HG03175 (cell line): Measurements from ENCODE around the gene IRX2.

Experiments used
- ATAC-seq: cut with Tn5 transposase; IDR thresholded peaks from one replicate; pipeline ENCODE4 v1.9.1; 2021; ENCODE audit warnings: mild to moderate bottlenecking, moderate library complexity; ENCODE audit not compliant: unreplicated experiment

The IRX2 gene

DNA sequence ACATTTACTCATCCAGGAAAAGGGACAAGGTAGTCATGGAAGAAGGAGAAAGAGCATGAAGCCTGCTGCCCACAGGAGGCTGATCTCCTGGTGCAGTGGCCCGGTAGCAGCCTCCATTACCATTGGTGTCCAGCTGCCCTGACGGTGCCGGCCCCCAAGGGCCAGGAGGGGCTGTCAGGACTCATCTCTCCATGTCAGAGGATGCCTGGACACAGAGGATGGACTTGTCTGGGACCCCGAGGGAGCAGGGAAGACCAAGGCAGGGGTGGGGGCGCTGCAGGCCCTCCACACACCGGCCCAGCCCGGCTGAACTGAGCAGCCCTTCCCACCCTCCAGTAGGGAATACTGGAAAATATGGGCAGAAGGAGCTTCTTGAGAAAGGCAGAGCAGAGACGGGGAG is 52.2 kb downstream of the IRX2 start:
- ATAC-seq: no peak

DNA sequence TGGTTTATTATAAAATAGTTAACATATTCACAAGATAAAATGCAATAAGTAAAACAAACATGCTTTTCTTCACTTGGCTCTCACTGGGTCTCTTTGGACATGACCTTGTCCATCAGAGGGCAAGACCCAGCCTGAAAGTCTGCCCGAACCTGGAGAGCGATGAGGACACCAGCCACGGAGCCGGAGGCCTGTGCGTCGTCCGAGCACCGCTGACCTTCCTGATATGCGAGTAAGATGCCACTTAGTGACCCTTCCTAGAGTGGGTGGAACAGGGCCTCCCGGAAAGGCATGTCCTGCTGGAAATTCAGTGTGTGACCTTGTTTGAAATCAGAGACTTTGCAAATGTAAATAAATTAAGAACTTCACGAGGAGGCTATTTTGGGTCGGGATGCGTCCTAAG is 52.9 kb downstream of the IRX2 start:
- no peak for ATAC-seq

DNA sequence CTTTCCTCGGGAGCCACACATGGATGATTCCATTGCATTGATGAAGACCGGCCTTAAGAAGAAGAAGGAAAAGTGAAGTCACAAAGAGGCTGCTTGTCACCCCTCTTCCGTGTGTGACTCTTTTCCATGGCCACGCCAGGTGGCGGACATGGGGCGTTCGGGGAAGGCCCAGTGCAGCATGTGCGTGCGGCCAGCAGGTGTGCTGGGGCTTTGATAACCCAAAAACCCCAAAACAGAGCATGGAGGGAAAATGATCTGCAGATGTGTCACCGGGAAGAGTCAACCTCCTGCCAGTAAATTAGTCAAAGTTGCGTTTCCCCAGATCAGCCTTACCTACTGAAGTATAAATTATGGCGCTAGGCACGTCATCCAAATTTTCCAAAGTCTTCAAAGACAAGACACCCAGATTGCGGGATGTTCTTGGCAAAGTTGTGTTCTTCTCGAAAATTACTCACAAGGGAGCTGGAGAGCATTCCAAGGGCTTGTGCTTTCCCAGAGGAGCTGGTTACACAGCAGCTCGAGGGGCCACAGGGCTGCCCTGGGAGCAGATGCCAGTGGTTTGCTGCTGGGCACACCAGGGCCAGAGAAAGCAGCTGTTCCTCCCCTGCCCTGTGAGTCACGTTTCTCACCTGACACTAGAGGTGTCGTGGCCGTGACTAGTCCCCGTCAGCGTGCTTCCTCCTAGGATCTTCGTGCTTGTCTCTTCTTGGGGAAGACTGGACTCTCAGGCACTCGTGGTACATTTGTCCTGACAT is 53.9 kb downstream of the IRX2 start:
- no peak for ATAC-seq

DNA sequence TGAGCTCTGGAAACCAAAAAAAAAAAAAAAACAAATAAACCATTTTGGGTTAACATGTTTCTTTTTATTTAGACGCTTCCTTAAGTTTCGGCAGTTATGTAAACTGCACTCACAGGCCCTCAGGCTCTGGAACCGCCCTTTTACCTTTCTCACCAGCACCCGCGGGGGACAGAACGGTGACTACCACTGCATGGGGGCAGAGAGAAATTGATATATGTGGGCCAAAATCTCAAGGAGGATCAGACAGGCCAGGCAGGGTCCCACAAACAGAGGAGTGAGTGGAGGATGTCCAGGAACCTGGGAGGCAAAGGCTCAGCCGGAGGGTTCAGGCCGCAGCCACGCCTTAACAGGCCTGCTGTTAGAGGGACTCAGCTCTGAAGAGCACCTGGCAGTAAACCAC is 54.4 kb downstream of the IRX2 start:
- ATAC-seq: no peak
